SK-MEL-5 (cell line): ENCODE measurements around the gene CYP26C1. TPM values are rescaled to one million over a fixed set of nuclear protein-coding genes. Genes with fewer than 3 reads are reported as not detected.
A peak's percentile ranks its signal among the peaks of the same experiment; 100 is the strongest.
"Not testable (repeated sequence)": the region's sequence is repeated elsewhere in the genome, so short reads cannot be mapped to it uniquely, and the experiment has no call there.

Experiments used
- DNase-seq: peaks from one replicate; pipeline ENCODE4 v3.0.0-alpha.2; 2016; ENCODE audit warnings: low read depth, low spot score
- in situ Hi-C: cut with HindIII; loops from 2 replicates; pipeline ENCODE4 v1.10.0; 2016; ENCODE audit warnings: low sequenced_read_pairs, high pct_unique_total_duplicates, low pct_unique_long_range_greater_than_20kb
- total RNA-seq: library from RNA; depleted of rRNA; stranded (reverse); fragments of >200 nt; shearing (Covaris generic); gene quantifications from 2 replicates; pipeline ENCODE4 v1.2.3, GENCODE V29; 2014; rRNA removed

CYP26C1 gene
- total RNA-seq, 1 experiment from 2014 or later, result not detected

GRCh38 chr10:93091960-93092359 is 31.4 kb downstream of the CYP26C1 start:
- DNase-seq, result no peak
- in situ Hi-C loops, result no loop called here

GRCh38 chr10:93095225-93095624 is 34.6 kb downstream of the CYP26C1 start:
- in situ Hi-C loops, result no loop called here
- no peak for DNase-seq

DNA sequence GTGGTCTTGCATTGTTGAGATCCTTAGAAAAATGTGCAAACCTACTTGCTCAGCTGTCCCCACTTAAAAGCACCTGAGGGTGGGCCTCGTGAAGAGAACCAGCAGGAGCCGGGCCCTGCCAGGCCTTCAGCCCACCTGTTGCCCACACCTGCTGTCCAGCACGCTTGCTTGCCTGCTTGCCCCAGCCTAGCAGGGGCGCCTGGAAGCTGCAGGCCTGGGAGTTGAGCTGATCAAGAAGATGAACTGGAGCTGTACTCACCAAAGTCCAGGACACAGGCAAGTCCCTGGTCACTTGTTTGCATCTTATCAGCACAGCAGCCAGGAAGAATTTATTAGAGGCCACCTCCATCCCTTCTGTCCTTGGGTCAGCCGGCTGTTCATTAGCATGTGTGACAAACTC is 36.3 kb downstream of the CYP26C1 start:
- in situ Hi-C loops, result no loop called here
- no peak for DNase-seq

- in situ Hi-C loops, result no loop called here
- no peak for DNase-seq
These were observed 36.8 kb downstream of the CYP26C1 start for GRCh38 chr10:93097386-93097785.

GRCh38 chr10:93098816-93099215 is 38.2 kb downstream of the CYP26C1 start:
- in situ Hi-C loops, result no loop called here
- no peak for DNase-seq

- in situ Hi-C loops, result no loop called here
- DNase-seq, result no peak
These were observed 39.1 kb downstream of the CYP26C1 start for GRCh38 chr10:93099670-93100069.

DNA sequence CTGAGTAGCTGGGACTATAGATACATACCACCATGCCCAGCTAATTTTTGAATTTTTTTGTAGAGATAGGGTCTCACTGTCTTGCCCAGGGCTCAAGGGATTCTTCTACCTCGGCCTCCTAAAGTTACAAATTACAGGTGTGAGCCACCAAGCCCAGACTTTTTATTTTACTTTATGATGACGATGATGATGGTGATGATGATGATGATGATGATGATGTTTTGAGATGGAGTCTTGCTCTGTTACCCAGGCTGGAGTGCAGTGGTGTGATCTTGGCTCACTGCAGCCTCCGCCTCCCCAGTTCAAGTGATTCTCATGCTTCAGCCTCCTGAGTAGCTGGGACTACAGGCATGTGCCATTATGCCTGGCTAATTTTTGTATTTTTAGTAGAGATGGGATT is 40.5 kb downstream of the CYP26C1 start:
- DNase-seq, in situ Hi-C loops: not testable (repeated sequence)

DNA sequence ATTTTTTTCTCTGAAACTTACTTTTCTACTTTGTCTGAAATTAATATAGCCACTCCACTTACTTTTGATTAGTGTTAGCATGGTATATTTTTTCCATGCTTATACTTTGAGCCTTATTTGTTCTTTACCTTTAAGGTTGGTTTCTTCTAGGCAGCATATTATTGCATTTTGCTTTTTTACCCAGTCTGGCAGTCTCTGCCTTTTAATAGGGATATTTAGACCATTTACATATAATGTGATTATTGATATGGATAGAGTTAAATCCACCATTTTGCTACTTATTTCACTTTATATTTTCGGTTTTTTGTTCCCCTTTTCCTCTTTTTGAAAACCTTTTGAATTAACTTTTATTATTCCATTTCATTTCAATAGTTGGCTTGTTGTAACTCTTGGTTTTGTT is 43.4 kb downstream of the CYP26C1 start:
- in situ Hi-C loops, result no loop called here
- DNase-seq, result no peak

DNA sequence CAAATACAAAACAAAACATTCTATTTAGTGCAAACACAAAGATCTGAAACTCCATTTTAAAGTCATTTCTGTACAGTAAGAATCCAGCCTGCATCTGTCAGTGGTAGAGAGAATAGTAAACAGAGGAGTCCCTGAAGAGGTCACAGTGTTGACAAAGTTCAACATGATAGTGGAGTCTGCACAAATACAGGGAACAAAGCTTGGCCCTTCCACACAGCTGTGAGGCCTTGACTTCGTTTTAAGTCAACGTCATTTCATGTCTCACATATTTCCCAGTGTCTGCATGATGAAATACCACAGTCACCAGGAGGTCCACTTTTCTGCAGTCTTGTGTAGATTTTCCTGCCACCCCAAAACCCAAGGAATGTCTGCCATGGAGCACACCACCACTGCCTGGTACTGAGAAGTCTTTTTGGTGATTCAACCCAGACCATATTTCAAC is 46.1 kb downstream of the CYP26C1 start:
- DNase-seq, result no peak
- in situ Hi-C loops, result no loop called here

DNA sequence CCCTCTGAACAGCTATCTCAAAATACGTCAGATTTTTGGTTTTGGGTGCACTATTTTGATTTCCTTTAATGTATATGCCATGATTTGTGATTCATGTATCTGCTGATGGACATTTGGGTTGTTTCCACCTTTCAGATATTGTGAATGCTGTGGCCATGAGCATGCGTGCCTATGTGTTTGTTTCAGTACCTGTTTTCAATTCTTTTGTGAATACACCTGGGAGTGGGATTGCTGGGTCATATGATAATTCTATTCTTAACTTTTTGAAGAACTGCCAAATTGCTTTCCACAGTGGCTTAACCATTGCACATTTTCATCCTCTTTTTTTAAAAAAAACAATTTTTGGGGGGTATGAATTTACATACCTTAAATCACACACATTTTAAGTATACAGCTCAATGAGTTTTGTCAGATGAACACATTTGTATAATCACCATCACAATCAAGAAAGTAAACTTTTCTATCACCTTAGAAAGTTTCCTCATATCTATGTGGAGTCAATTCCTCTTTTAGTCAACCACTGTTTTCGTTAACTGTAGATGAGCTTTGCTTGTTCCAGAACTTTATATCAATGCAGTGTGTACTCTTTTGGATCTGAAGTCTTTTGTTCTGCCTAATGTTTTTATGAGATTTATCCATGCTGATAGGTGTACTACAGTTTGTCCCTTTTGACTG is 50.0 kb downstream of the CYP26C1 start:
- no peak for DNase-seq
- in situ Hi-C loops, result no loop called here

GRCh38 chr10:93113042-93113441 is 52.4 kb downstream of the CYP26C1 start:
- no peak for DNase-seq
- in situ Hi-C loops, result no loop called here

DNA sequence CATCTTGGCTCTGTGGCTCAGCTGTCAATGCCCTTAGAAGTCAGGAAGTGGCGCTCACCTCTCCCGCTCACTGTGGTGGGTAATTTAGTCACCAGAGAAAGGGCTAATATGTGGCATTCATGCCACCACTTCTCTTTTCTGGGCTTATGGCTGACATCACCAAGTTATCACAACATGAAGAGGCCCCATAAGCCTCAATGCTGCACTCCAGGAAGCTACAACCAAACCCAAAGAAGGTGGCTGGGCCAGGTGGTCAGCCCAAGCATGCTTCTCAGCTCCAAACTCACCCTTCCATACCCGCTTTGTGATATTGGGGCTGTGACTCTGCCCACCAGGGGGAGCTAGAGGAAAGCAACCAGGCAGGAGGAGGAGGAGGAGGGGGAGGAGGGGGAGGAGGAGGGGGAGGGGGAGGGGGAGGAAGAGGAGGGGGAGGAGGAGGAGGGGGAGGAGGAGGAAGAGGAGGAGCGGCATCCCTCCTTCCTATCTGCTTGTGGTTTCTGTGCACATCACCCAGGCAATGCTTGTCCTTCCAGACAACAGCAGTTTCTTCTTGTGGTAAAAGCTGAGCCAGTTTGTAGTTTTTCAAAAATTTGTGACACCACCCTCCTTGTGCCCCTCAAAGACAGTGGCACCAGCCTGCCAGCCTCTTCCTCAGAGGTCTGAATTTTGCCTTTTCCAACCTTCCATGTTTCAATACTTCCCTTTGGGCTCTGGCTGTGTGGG is 55.2 kb downstream of the CYP26C1 start:
- in situ Hi-C loops, result no loop called here
- peak; percentile 79 for DNase-seq

Other genes with a start within 250 kb of the CYP26C1 start
- 7.2 and 15.0 TPM in 2 replicates for gene EXOC6, start 212.3 kb upstream of the CYP26C1 start, total RNA-seq
- not detected in 2 replicates for gene CYP26A1, start 13.1 kb downstream of the CYP26C1 start, total RNA-seq